ENCODE results near the gene TGM2. TPM values are rescaled to one million over a fixed set of nuclear protein-coding genes. Genes with fewer than 3 reads are reported as not detected.

TGM2 gene
- total and polyA plus RNA-seq, 2 donors (not counting 1 experiment from before 2014, with no cell fraction given): 2.4 to 60.8 TPM

DNA sequence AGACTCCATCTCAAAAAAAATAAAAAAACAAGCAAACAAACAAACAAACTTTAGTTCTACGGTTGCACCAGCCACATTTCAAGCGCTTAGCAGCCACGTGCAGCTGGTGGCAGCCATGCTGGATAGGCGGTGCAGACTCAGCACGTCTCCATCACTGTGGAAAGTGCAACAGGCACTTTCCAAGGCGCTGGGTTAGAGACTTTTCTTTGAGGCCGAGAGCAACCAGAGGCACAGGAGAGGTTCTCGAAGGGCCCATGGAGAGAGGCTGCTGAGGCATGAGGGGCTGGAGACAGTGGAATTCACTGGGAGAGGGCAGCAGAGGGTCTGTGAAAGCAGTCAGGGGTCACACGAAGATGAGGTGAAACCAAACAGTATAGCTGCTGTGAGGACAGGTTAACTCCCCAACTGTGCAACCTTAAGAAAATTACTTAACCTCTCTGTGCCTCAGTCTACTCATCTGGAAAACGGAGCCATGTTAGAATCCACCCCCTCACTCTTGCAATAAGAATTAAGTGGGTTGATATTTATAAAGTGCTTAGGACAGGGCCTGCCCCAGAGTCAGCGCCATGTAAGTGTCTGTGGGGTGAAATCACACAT is 27.5 kb downstream of the TGM2 start:
- no peak overlapping the region for H3K4me3 ChIP-seq (ENCODE audit: control extremely low read depth in 1 of 5, extremely low read depth in 1 of 5, insufficient read depth in 1 of 5, low read depth in 2 of 5, low read length in 4 of 5)
- H3K36me3 ChIP-seq (replicated peaks in 1 of 2; ENCODE audit: control extremely low read depth in 1 of 2, control insufficient read depth in 1 of 2, extremely low read depth in 1 of 2, insufficient read depth in 2 of 2, low read length in 1 of 2): no peaks in the 10 kb centered on the region
- TF ChIP-seq EZH2 (IDR thresholded peaks at IDR 0.05; ENCODE audit: borderline replicate concordance, insufficient read depth, low read depth, low read length, poor library complexity, severe bottlenecking): no peak
- TF ChIP-seq, protein P1, sequence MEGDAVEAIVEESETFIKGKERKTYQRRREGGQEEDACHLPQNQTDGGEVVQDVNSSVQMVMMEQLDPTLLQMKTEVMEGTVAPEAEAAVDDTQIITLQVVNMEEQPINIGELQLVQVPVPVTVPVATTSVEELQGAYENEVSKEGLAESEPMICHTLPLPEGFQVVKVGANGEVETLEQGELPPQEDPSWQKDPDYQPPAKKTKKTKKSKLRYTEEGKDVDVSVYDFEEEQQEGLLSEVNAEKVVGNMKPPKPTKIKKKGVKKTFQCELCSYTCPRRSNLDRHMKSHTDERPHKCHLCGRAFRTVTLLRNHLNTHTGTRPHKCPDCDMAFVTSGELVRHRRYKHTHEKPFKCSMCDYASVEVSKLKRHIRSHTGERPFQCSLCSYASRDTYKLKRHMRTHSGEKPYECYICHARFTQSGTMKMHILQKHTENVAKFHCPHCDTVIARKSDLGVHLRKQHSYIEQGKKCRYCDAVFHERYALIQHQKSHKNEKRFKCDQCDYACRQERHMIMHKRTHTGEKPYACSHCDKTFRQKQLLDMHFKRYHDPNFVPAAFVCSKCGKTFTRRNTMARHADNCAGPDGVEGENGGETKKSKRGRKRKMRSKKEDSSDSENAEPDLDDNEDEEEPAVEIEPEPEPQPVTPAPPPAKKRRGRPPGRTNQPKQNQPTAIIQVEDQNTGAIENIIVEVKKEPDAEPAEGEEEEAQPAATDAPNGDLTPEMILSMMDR (IDR thresholded peaks at IDR 0.05): no peak
- no peaks in the 10 kb centered on the region for H3K27me3 ChIP-seq (replicated peaks in 1 of 4; ENCODE audit: control extremely low read depth in 1 of 4, control insufficient read depth in 3 of 4, insufficient read depth in 4 of 4, low read length in 3 of 4)
- ATAC-seq (ENCODE audit: low read depth) (no peak), DNase-seq (no peak)
- H3K4me2 ChIP-seq (replicated peaks; ENCODE audit: low read depth, low read length, poor library complexity, severe bottlenecking): no peak overlapping the region
- 94% methylated on average over 10 of the region's 11 CpGs for WGBS (ENCODE audit: insufficient coverage)
- H3K4me1 ChIP-seq (ENCODE audit: control insufficient read depth in 2 of 2, insufficient read depth in 2 of 2, low read length in 2 of 2): no peaks in the 10 kb centered on the region
- H3K27ac Mint-ChIP-seq: no peak overlapping the region
- H3K9ac ChIP-seq (ENCODE audit: low read length): no peak overlapping the region
- no peaks in the 10 kb centered on the region for H3K9me3 ChIP-seq (ENCODE audit: control extremely low read depth in 1 of 3, control insufficient read depth in 2 of 3, insufficient read depth in 1 of 3, low read length in 2 of 3)
- H4K20me1 ChIP-seq (ENCODE audit: control insufficient read depth, insufficient read depth, low read length, poor library complexity, severe bottlenecking): no peaks in the 10 kb centered on the region
- ChIA-PET POLR2A (no interaction called here), CTCF (no interaction called here)
- no peaks in the 10 kb centered on the region for H3K4me1 Mint-ChIP-seq
- H3K4me3 Mint-ChIP-seq: no peak overlapping the region
- no peaks in the 10 kb centered on the region for H3K27me3 Mint-ChIP-seq
- intact Hi-C loops (cut with micrococcal nuclease): no loop called here
- no peaks in the 10 kb centered on the region for H3K79me2 ChIP-seq (ENCODE audit: control insufficient read depth, insufficient read depth, low read length)
- no peak overlapping the region for H3K27ac ChIP-seq (ENCODE audit: low read length in 2 of 2)
- H3K9me3 Mint-ChIP-seq (ENCODE audit: insufficient read depth): no peaks in the 10 kb centered on the region
- H2AFZ ChIP-seq (ENCODE audit: insufficient read depth, low read depth, low read length, poor library complexity, severe bottlenecking): no peak overlapping the region

DNA sequence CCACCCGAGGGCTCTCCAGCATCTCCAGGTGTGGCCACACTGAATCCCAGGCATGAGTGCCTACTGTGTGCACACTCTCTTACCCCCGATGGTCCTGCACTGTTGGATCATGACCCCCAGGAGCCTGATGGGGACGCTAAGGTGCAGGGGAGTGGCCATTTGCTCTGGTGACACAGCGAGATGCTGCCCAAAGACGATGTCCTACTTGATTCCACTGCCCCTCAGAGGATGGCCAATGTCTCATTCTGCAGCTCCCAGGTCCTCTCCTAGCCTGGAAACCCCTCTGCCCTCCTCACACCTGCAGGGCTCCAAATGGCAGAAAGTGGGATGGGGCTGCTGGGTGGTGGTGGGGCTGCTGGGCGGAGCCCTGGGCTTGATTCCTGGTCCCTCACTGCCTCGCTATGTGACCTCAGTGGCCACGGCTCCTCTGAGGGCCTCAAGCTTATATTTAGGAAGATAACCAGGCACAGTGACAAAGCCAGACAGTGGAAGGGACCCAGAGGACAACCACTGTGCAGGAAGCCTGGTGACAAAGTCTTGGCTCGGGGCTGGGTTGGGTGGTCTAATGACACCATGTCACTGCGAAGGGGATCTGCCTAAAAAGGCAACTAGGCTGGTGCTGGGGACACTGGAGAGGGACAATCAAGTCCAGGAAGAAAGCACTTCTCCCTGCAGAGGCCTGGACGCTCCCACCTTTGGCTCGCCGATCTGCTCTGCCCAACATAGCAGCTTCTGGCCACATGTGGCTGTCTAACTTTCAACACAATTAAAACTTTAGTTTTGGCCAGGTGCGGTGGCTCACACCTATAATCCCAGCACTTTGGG is 28.4 kb downstream of the TGM2 start:
- 96% methylated on average over 13 of the region's 14 CpGs for WGBS (ENCODE audit: insufficient coverage)
- H3K4me2 ChIP-seq (replicated peaks; ENCODE audit: low read depth, low read length, poor library complexity, severe bottlenecking): no peak overlapping the region
- Mint-ChIP-seq H3K27ac (no peak overlapping the region), H3K9me3 (ENCODE audit: insufficient read depth) (no peaks in the 10 kb centered on the region), H3K27me3 (no peaks in the 10 kb centered on the region), H3K4me1 (no peaks in the 10 kb centered on the region), H3K4me3 (no peak overlapping the region)
- H3K4me3 ChIP-seq (ENCODE audit: control extremely low read depth in 1 of 5, extremely low read depth in 1 of 5, insufficient read depth in 1 of 5, low read depth in 2 of 5, low read length in 4 of 5): no peak overlapping the region
- ChIA-PET POLR2A (interaction anchor here (0.7 kb wide), 2 partner anchors 8 to 60 kb away, joined by 3 to 4 read pairs; no protein-coding TSS in a partner anchor), CTCF (no interaction called here)
- no peaks in the 10 kb centered on the region for H4K20me1 ChIP-seq (ENCODE audit: control insufficient read depth, insufficient read depth, low read length, poor library complexity, severe bottlenecking)
- H3K27ac ChIP-seq (ENCODE audit: low read length in 2 of 2): no peak overlapping the region
- H3K9me3 ChIP-seq (ENCODE audit: control extremely low read depth in 1 of 3, control insufficient read depth in 2 of 3, insufficient read depth in 1 of 3, low read length in 2 of 3): no peaks in the 10 kb centered on the region
- TF ChIP-seq, protein P1 (IDR thresholded peaks at IDR 0.05): no peak
- no peak for TF ChIP-seq EZH2 (IDR thresholded peaks at IDR 0.05; ENCODE audit: borderline replicate concordance, insufficient read depth, low read depth, low read length, poor library complexity, severe bottlenecking)
- H3K4me1 ChIP-seq (ENCODE audit: control insufficient read depth in 2 of 2, insufficient read depth in 2 of 2, low read length in 2 of 2): no peaks in the 10 kb centered on the region
- H3K27me3 ChIP-seq (replicated peaks in 1 of 4; ENCODE audit: control extremely low read depth in 1 of 4, control insufficient read depth in 3 of 4, insufficient read depth in 4 of 4, low read length in 3 of 4): no peaks in the 10 kb centered on the region
- no peak overlapping the region for H3K9ac ChIP-seq (ENCODE audit: low read length)
- no peak overlapping the region for H2AFZ ChIP-seq (ENCODE audit: insufficient read depth, low read depth, low read length, poor library complexity, severe bottlenecking)
- no peaks in the 10 kb centered on the region for H3K79me2 ChIP-seq (ENCODE audit: control insufficient read depth, insufficient read depth, low read length)
- no peak for DNase-seq
- no peak for ATAC-seq (ENCODE audit: low read depth)
- H3K36me3 ChIP-seq (replicated peaks in 1 of 2; ENCODE audit: control extremely low read depth in 1 of 2, control insufficient read depth in 1 of 2, extremely low read depth in 1 of 2, insufficient read depth in 2 of 2, low read length in 1 of 2): no peaks in the 10 kb centered on the region
- intact Hi-C loops (cut with micrococcal nuclease): no loop called here
